Activated CD4-positive, alpha-beta T cell treated with anti-CD3 and anti-CD28 coated beads, Interleukin-2, Interleukin-6, amounts not matched to agents 100 ng/mL and 50 ng/mL, durations not matched to agents 16 hours and 8 hours (primary cell): ENCODE measurements around the gene FTSJ3.
A peak's percentile ranks its signal among the peaks of the same experiment; 100 is the strongest.

ENCODE experiments used
- DNase-seq: peaks from one replicate; pipeline ENCODE4 v3.0.0-alpha.2; 2020

The FTSJ3 gene

GRCh38 chr17:63842540-63843386, 15.3 kb upstream of the FTSJ3 start, which contains the start of gene SMARCD2:
TSS of gene SMARCD2 (minus strand) at chr17:63842685. CDS start at chr17:63842674, 11 bp downstream.
- peak; percentile 100 for DNase-seq

DNA sequence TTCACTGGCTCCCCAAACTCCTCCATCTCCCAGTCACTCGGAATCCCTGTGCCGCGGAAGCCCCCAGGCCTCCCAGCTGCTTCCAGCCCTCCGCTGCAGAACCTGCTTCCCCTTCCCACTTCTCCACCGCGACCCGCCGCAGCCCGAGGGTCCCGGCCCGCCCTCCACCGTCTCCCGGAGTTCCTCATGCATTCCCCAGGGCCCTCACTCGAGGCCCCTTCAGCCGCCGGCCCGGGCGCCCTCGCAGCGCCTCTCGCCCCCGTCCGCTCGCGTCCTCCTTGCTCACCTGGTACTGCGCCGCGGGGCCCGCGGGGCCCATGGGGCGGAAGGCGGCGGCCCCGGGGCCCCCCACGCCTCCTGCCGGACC, 14.7 kb upstream of the FTSJ3 start:
- DNase-seq, result no peak

DNA sequence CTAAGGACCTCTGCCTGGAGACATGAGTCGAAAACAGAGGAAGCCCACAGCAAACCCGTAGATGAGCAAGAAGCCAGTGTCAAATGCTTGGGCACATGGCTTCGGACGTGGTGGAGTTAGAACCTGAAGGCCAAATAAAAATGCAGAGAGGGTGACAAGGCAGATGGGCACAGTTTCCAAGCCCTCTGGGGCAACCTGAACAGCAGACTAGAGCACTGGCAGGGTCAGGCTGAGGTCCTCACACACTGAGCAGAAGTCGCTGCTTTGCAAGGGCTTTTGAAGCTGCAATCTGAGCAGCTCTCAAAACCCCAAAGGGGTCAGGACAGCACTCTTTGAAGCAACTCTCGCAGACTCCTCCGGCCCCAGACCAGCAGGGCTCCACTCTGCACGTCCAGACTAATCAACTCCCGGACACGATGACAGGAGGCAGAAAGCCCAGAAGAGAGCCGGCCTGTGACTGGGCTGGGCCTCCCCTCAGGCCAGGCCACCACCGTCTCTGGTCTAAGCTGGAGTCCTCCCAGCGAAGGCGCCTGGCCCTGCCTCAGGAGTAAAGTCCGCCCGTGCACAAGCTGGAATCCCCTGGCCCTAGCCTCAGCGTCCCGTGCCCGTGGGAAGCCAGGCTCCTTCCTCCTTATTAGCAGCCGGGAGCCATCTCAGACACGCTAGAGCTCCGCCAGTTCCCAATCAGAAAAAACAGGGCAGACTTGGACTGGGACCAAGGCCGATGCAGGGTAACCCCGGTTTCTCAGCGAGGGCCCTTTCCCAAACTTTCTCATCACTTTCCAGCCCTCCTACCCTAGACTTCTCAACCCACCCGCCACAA, 14.1 kb upstream of the FTSJ3 start:
- no peak for DNase-seq

DNA sequence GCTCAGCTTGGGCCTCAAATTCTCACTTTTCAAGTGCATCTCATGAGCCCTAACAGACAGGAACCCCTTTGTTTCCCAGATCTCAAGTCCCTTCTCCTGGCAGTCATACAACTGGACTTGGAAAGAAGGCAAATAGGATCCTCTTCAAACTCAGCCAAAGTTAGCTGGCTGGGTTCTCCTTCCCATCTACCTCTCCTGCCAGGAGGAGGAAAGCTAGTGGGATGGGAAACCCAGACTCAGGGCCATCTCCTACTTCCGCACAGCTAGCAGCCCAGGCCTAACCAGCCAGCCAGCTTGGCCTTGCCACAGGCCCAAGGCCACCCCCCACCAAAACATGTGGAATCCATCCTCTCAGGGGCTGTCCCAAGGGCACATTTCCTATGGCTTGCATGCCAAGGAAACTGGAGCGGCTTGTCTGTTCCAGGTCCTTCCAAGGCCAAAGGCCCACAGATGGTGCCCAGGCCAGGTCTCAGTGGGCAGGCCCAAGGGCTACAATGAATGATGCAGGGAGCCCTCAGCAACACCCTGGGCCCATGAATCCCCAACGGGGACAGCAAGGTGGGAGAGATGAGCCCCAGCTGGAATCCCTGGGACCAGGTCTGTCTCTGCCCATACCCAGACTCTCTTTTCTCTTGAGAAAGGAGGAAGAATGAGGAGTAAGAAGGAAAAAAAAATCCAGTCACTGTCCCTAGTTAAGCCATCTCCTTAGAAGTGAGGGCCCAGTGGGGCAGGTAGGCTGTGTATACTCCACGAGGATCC, 13.3 kb upstream of the FTSJ3 start:
- no peak for DNase-seq

DNA sequence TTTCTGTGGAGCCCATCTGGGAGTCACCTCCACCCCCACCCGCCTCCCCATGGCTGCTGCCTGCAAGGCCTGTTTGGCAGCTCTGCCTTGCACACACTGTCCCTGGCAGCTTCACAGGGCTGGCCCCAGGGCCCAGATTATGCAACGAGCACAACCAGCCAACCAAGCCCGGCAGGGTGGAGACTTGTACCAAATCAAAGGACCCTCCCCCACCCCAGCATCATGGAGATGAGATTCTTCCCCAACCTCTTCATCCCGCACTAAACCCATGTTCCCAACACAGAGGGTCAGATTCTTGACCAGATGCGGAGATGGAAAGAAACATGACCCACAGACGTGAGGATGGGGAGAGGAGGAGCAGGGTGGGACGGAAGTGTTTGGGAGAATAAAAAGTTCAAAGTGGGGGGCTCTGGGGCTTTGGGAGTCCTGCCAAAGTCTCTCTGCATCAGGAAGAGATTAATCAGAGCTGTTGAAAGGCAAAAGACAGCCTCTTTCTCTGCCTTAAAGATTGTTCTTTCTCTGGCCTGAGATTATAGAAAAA, 11.2 kb upstream of the FTSJ3 start:
- DNase-seq, result no peak

GRCh38 chr17:63837962-63838600, 10.6 kb upstream of the FTSJ3 start:
- no peak for DNase-seq

DNA sequence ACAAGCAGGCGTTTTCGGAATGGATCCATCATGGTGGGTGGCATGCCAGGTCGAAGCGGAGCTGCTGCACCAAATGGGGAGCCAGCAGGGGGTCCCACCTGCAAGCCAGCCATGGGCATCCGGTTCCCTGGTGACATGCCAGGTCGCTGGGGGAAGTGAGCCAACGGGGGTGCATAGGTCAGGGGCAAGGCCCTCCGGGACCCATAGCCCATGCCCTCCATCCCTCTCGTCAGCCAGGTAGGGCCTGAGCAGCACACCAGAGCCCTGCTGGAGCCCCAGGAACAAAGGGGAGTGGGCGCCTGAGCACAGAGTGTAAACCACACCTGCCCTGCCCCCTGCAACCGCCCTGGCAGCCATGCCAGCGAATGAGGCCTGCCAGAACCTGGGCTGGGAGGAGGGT, 10.0 kb upstream of the FTSJ3 start:
- DNase-seq, result no peak

DNA sequence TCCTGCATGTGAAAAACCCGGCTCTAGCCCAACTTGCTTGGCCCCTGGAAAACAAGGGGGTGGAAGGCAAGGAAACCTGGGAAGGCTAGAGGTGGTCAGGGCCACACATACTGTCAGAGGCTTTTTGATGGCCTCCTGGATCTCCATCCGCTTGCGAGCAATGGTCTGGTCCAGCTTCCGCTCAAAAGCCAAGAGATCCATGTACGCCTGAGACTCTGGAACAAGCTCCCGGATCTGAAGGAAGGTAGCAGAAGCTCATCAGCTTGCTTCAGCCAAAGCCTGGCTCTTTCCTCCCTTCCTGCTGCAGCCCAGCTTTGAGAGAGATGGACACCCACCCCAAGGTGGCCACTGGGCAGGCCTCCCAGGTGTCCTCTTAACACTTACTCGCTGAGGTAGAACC, 9.3 kb upstream of the FTSJ3 start:
- DNase-seq, result no peak

GRCh38 chr17:63835167-63835720, 7.8 kb upstream of the FTSJ3 start:
- DNase-seq, result no peak

DNA sequence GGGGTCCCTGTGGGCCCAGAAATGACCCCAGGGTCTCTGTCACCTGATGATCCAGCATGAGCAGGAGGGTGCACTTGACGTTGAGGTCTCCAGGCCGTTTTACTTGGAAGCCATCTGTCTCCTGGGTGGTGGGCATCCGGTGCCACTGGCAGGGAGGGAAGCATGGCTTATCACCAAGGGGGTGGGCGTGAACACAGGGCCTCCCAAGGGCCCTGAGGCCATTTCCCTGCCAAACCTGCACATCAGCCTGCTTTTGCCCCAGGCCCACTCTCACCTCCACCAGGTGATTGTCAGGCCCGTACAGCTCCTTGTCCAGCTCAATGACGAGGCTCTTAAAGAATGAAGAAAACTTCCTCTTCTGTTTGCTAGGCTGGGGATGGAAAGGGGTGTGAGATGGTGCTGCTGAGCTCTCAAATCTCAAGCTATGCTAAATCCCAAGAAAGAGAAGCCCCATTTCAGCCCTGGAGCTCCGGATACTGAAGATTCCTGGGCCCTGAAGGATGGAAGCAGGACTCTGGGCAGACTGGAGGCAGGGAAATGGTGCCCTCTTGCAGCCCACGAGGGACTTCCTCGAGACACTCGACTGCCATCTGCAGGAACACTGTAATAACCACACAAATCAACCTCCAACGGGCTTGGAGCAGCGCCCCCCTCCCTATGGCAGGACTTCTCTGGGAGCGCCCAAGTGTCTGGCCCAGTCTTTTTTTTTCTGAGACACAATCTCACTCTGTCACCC, 7.1 kb upstream of the FTSJ3 start:
- DNase-seq, result peak; percentile 86

DNA sequence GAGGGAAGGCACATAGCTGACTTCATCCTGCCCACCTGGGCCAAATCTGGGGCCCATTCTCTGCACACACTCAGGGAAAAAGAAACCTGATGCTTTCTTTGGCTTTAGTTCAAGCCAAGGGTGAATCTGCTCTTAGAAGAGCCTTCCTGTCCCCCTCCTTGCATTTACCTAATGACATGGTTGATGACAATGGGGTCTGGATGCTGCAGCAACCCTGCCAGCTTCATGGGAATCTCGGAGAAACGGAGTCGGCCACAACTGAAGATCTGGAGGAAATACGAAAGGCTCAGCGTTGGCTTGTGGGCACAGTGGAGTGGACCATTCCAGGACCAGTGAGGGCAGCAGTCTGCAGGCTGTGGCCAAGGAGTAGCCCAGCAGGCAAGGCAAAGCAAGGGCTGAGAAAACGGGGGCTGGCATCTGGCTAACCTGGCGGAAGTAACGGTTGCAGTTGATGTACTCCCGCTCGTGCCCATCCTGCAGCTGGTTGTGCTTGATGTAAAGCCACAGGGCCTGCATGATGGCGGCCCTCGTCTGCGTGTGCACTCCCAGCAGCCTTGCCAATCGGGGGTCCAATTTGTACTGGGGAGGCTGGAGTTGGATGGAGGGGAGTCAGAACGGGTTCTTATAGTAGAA, 6.4 kb upstream of the FTSJ3 start:
- no peak for DNase-seq

GRCh38 chr17:63833026-63833740, 5.7 kb upstream of the FTSJ3 start:
- no peak for DNase-seq

DNA sequence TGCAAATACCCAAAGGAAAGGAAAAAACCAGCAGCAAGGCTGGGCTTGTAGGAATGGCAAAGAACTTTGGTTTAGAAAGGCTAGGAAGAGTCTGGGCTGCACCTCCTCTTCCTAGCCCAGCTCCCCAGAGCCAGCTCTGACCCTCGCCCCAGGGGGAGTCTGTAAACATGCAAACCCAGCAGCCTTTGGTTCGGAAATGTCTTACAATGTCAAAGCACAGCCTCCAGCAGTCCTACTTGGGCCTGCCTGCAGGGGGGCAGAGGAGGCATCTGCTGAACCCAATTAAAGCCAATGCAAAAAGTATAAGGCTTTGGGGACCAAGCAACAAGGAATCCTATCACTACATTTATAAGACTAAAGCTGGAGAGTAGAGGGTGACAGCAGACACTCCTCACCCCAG, 5.0 kb upstream of the FTSJ3 start:
- DNase-seq, result no peak

GRCh38 chr17:63832014-63832413, 4.6 kb upstream of the FTSJ3 start:
- DNase-seq, result no peak

DNA sequence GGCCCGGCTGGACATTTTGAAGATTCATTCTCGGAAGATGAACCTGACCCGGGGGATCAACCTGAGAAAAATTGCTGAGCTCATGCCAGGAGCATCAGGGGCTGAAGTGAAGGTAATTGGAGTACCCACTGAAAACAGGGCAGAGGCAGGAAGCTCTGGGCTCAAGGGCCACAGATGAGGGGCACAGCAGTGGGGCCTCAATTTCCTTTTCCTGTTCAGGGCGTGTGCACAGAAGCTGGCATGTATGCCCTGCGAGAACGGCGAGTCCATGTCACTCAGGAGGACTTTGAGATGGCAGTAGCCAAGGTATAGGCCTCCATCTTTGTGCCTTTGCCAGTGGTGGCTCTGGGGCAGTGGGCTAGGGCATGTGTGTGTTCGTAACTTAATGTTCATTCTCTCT, 4.0 kb upstream of the FTSJ3 start:
- DNase-seq, result no peak

GRCh38 chr17:63830904-63831491, 3.5 kb upstream of the FTSJ3 start:
- no peak for DNase-seq

GRCh38 chr17:63830278-63830677, 2.8 kb upstream of the FTSJ3 start:
- DNase-seq, result no peak

- DNase-seq, result no peak
These were observed 1.5 kb upstream of the FTSJ3 start for GRCh38 chr17:63828936-63829335.

- DNase-seq, result no peak
These were observed 348 bp upstream of the FTSJ3 start for GRCh38 chr17:63827801-63828221.

GRCh38 chr17:63826468-63827001, 928 bp downstream of the FTSJ3 start:
- DNase-seq, result peak; percentile 23
